Jurkat, Clone E6-1 (cell line): ENCODE results near the gene LRRC61.

Experiments used
- DNase-seq: peaks from one replicate; pipeline ENCODE4 v3.0.0-alpha.2; 2011; ENCODE audit warnings: low read depth, low spot score
- H3K4me3 ChIP-seq: 2 replicates; pipeline ENCODE4 v1.5.1; 2011; ENCODE audit warnings: mild to moderate bottlenecking, low read length, control low read depth, moderate library complexity

LRRC61 gene

DNA sequence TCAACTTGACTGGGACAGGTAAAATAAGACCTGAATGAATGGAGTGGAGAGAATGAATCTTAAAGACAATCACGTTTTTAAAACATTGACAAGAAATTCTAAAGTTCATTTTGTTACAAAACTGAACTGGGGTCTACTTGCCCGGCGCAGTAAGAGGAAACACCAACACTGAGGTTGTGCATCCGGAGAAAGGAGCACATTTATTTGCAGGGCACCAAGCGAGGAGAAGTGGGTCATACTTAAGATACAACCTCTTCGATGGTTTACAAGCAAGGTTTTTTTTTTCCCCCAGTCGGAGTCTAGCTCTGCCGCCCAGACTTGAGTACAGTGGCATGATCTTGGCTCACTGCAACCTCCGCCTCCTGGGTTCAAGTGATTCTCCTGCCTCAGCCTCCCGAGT lies 42.0 kb downstream of the LRRC61 start:
- no peak for DNase-seq
- H3K4me3 ChIP-seq, result no peak overlapping the region

DNA sequence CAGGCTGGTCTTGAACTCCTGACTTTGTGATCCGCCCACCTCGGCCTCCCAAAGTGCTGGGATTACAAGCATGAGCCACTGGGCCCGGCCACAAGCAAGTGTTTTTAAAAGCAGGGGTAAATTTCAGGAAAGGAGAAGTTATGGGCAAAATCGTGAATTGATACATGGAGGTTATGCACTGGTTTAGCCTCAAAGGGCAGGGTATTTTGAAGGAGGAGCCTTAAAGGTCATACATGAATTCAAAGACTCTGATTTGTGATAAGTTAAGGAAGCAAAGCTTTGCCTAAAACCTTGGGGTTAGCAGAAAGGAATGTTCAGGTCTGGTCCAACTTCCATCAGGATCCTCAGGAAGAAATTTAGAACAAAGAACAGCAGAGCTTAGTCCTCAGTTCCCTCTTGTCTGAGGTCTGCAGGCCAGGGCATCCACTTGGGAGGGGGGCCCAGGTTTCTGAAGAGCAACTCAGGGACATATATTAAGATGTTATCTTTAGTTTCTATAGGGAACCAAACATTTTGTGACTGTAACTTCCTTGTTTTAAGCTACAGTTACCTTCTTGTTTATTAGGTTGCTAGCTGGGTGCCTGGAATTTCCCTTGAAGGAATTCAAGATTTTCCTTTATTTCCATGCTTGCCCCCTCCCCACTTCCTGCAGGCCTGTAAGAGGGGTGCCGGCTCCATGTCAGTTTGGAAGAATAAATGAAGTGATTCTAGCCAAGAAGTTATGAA lies 42.7 kb downstream of the LRRC61 start:
- DNase-seq, result no peak
- no peak overlapping the region for H3K4me3 ChIP-seq

GRCh38 chr7:150367677-150368095 lies 44.5 kb downstream of the LRRC61 start:
- peak; percentile 91 for DNase-seq

GRCh38 chr7:150368096-150368883 lies 45.1 kb downstream of the LRRC61 start, which contains the start of gene REPIN1:
Gene REPIN1 (plus strand): TSS chr7:150368822. CDS start chr7:150369712, 890 bp downstream.
- peak within 1 kb of the TSS; percentile 97 for H3K4me3 ChIP-seq
- DNase-seq, result no peak

More at GRCh38 chr7:150367677-150368095, 44.5 kb downstream of the LRRC61 start:
- peak overlapping the region; percentile 97 for H3K4me3 ChIP-seq

GRCh38 chr7:150368884-150369747 lies 46.0 kb downstream of the LRRC61 start:
- peak overlapping the region; percentile 97 for H3K4me3 ChIP-seq
- no peak for DNase-seq

DNA sequence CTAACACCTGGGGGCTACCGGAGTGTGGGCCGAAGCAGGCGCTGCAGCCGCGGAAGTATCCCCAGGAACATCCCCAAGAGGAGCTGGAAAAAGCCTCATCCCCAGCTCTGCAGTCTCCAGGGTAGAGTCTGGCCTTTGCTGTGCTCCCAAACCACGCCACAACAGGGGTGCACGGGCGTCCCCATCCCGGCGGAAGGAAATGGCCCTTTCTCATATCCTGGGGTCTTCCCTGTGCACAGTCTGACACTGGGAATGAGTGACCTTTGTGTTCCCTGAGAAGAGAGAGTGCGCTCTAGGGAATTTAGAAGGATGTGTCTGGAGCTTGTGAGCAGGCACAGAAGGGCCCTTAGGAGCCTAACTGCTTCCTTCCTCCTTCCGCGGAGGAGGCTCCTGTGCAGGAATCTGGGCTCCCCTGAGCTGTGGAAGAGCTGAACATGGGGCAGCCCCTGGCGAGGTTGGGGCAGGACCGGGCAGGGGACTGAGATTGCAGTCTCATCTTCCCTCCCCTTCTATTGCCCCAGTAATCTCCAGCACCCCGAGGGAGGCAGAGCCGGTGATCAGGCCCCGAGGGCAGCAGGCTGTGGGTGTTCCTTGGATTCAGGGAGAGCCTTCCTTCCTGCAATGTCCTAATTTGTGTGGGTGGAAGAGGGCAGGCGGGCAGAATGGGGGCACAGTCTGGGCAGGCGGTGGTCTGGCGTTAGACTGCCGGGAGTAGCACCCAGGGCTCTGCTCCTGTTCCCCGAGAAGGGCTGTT lies 46.8 kb downstream of the LRRC61 start:
- H3K4me3 ChIP-seq, result peak overlapping the region; percentile 97

GRCh38 chr7:150370612-150371071 lies 47.5 kb downstream of the LRRC61 start:
- DNase-seq, result no peak
- H3K4me3 ChIP-seq, result peak overlapping the region; percentile 97

More for the DNA sequence above, 46.8 kb downstream of the LRRC61 start:
- DNase-seq, result no peak

GRCh38 chr7:150371131-150371995 lies 48.2 kb downstream of the LRRC61 start:
- H3K4me3 ChIP-seq, result no peak overlapping the region
- no peak for DNase-seq

GRCh38 chr7:150371996-150372270 lies 48.8 kb downstream of the LRRC61 start:
- H3K4me3 ChIP-seq, result no peak overlapping the region
- no peak for DNase-seq

- H3K4me3 ChIP-seq, result no peak overlapping the region
- no peak for DNase-seq
Measured at GRCh38 chr7:150372271-150373048, 49.3 kb downstream of the LRRC61 start.

- no peak overlapping the region for H3K4me3 ChIP-seq
- no peak for DNase-seq
Measured at GRCh38 chr7:150373049-150373801, 50.1 kb downstream of the LRRC61 start.

GRCh38 chr7:150374026-150374425 lies 50.9 kb downstream of the LRRC61 start:
- H3K4me3 ChIP-seq, result no peak overlapping the region
- DNase-seq, result no peak

DNA sequence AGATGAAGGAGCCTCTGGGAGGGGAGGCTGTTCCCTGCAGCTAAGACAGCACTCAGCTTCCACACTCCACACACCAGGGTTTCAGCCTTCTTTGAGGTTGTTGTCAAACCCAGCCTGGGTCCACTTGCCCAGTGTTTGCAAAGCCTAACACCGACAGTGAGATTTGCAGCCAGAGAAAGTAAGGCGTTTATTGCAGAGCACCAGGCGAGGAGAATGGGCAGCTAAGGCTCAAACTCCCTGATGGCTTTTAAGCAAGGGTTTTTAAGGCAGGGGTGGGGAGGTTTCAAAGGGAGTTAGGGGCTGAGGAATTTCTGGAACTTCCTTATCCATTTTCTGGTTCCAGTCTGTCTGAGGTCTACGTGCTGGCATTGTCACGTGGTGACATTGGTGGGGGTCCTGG lies 51.3 kb downstream of the LRRC61 start:
- no peak for DNase-seq
- no peak overlapping the region for H3K4me3 ChIP-seq

GRCh38 chr7:150375662-150376521 lies 52.7 kb downstream of the LRRC61 start:
- no peak overlapping the region for H3K4me3 ChIP-seq
- DNase-seq, result peak; percentile 79

DNA sequence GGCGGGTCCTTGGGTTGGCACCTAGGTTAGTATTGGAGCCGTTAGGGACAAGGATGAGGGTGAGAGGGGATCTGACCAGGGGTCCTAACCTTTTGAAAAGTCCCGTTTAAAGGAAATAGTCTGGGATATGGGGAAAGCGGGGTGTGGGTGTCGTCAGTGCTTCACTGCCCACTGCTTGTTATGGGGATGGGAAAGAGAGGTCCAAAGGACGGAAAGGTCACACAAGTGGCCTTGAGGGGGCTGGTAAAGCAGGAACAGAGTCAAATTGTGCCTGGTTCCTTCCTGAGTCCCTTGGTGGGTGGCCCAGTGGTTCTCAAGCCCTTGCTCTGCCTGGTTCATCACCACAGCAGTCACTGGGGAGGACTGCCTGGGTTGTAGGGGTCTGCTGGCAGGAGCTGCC lies 53.4 kb downstream of the LRRC61 start:
- no peak for DNase-seq
- H3K4me3 ChIP-seq, result no peak overlapping the region

GRCh38 chr7:150377196-150377595 lies 54.0 kb downstream of the LRRC61 start:
- H3K4me3 ChIP-seq, result no peak overlapping the region
- no peak for DNase-seq
